CD4-positive, alpha-beta T cell treated with Interleukin-17A for 1 hour (primary cell): ENCODE data around the gene CCDC27.

Source experiments
- DNase-seq: peaks from one replicate; pipeline ENCODE4 v3.0.0-alpha.2; 2020

The CCDC27 gene

GRCh38 chr1:3752400-3752945, at the start of gene CCDC27:
CCDC27 (plus strand) TSS chr1:3752450; CDS start chr1:3752482, 32 bp downstream.
- DNase-seq, result no peak

- DNase-seq, result no peak
Measured at GRCh38 chr1:3702528-3702927, 49.7 kb upstream of the CCDC27 start.

- DNase-seq, result no peak
Measured at GRCh38 chr1:3702990-3703728, 49.1 kb upstream of the CCDC27 start.

- no peak for DNase-seq
Measured at GRCh38 chr1:3703786-3704371, 48.4 kb upstream of the CCDC27 start.

- DNase-seq, result no peak
Measured at GRCh38 chr1:3705341-3705950, 46.8 kb upstream of the CCDC27 start.

GRCh38 chr1:3706651-3707297, 45.5 kb upstream of the CCDC27 start:
- DNase-seq, result no peak

GRCh38 chr1:3707298-3707938, 44.8 kb upstream of the CCDC27 start:
- no peak for DNase-seq

GRCh38 chr1:3707939-3708328, 44.3 kb upstream of the CCDC27 start:
- DNase-seq, result no peak

- DNase-seq, result no peak
Measured at GRCh38 chr1:3708791-3709190, 43.5 kb upstream of the CCDC27 start.

GRCh38 chr1:3710251-3710650, 42.0 kb upstream of the CCDC27 start:
- DNase-seq, result no peak

- no peak for DNase-seq
Measured at GRCh38 chr1:3711381-3711779, 40.9 kb upstream of the CCDC27 start.

- no peak for DNase-seq
Measured at GRCh38 chr1:3711780-3712451, 40.3 kb upstream of the CCDC27 start.

GRCh38 chr1:3712573-3713535, 39.4 kb upstream of the CCDC27 start:
- DNase-seq, result no peak

GRCh38 chr1:3713840-3714239, 38.4 kb upstream of the CCDC27 start:
- no peak for DNase-seq

GRCh38 chr1:3714284-3714741, 37.9 kb upstream of the CCDC27 start:
- DNase-seq, result no peak

GRCh38 chr1:3714814-3715213, 37.4 kb upstream of the CCDC27 start:
- no peak for DNase-seq

GRCh38 chr1:3716351-3716750, 35.9 kb upstream of the CCDC27 start:
- no peak for DNase-seq

- no peak for DNase-seq
Measured at GRCh38 chr1:3717041-3717714, 35.1 kb upstream of the CCDC27 start.

- no peak for DNase-seq
Measured at GRCh38 chr1:3717715-3718601, 34.3 kb upstream of the CCDC27 start.
